Neuronal stem cell (in vitro differentiated cells): ENCODE data around the gene YARS1.

Experiments
- DNase-seq: peaks from one replicate; pipeline ENCODE4 v3.0.0-alpha.2; 2013; ENCODE audit warnings: low spot score
- H2AFZ ChIP-seq: one replicate; pipeline ENCODE4 v1.6.1; 2013; ENCODE audit warnings: mild to moderate bottlenecking, low read length, inconsistent platforms
- H2AK5ac ChIP-seq: 2 replicates; pipeline ENCODE4 v1.6.1; 2013; ENCODE audit warnings: low read depth, mild to moderate bottlenecking, inconsistent platforms, low read length, moderate library complexity, mixed read lengths
- H2BK120ac ChIP-seq: 2 replicates; pipeline ENCODE4 v1.6.1; 2013; ENCODE audit warnings: low read depth, mild to moderate bottlenecking, inconsistent platforms, low read length, moderate library complexity, mixed read lengths
- H2BK12ac ChIP-seq: one replicate; pipeline ENCODE4 v1.6.1; 2013; ENCODE audit warnings: low read length, inconsistent platforms
- H2BK15ac ChIP-seq: 2 replicates; pipeline ENCODE4 v1.6.1; 2013; ENCODE audit warnings: mild to moderate bottlenecking, low read length, inconsistent platforms, mixed read lengths
- H2BK5ac ChIP-seq: one replicate; pipeline ENCODE4 v1.6.1; 2013; ENCODE audit warnings: inconsistent platforms, mild to moderate bottlenecking, low read length, moderate library complexity
- H3K14ac ChIP-seq: one replicate; pipeline ENCODE4 v1.6.1; 2013; ENCODE audit warnings: low read length, inconsistent platforms
- H3K18ac ChIP-seq: 2 replicates; pipeline ENCODE4 v1.6.1; 2013; ENCODE audit warnings: low read length, inconsistent platforms
- H3K23ac ChIP-seq: 2 replicates; pipeline ENCODE4 v1.6.1; 2013; ENCODE audit warnings: low read depth, mild to moderate bottlenecking, mixed read lengths, low read length, inconsistent platforms; ENCODE audit not compliant: poor library complexity
- H3K27ac ChIP-seq: replicated peaks from 3 replicates; pipeline ENCODE4 v1.5.1; 2013; ENCODE audit warnings: low read length, inconsistent platforms
- H3K27me3 ChIP-seq, 3 experiments: 2 replicates each; pipeline ENCODE4 v1.6.1; 2013; ENCODE audit warnings: low read length in 3 of 3, mild to moderate bottlenecking in 2 of 3, inconsistent platforms in 1 of 3, low read depth in 1 of 3, mixed read lengths in 1 of 3, moderate library complexity in 1 of 3; ENCODE audit not compliant: control insufficient read depth in 3 of 3, insufficient read depth in 3 of 3
- H3K36me3 ChIP-seq, 2 donors: replicated peaks in 1 of 2; 2 replicates each; pipeline ENCODE4 v1.6.1; 2013; ENCODE audit warnings: low read length in 2 of 2; ENCODE audit not compliant: control insufficient read depth in 2 of 2, insufficient read depth in 2 of 2
- H3K4ac ChIP-seq: 2 replicates; pipeline ENCODE4 v1.6.1; 2013; ENCODE audit warnings: inconsistent platforms, mild to moderate bottlenecking, low read length, moderate library complexity
- H3K4me1 ChIP-seq, 2 donors: 1 replicate in 1 of 2; 2 replicates in 1 of 2; pipeline ENCODE4 v1.6.1; 2013; ENCODE audit warnings: low read length in 2 of 2, low read depth in 1 of 2; ENCODE audit not compliant: control insufficient read depth in 2 of 2, insufficient read depth in 1 of 2
- H3K4me2 ChIP-seq: one replicate; pipeline ENCODE4 v1.6.1; 2013; ENCODE audit warnings: mild to moderate bottlenecking, low read length, inconsistent platforms; ENCODE audit not compliant: insufficient read depth, poor library complexity, severe bottlenecking
- H3K4me3 ChIP-seq, 2 donors: 2 replicates each; pipeline ENCODE4 v1.5.1; 2013; ENCODE audit warnings: low read length in 2 of 2, mild to moderate bottlenecking in 2 of 2, inconsistent platforms in 1 of 2, moderate library complexity in 1 of 2
- H3K79me1 ChIP-seq: one replicate; pipeline ENCODE4 v1.6.1; 2013; ENCODE audit warnings: low read depth, mild to moderate bottlenecking, inconsistent platforms, low read length, moderate library complexity
- H3K9ac ChIP-seq: one replicate; pipeline ENCODE4 v1.6.1; 2013; ENCODE audit warnings: mild to moderate bottlenecking, low read depth, low read length, inconsistent platforms; ENCODE audit not compliant: poor library complexity
- H3K9me3 ChIP-seq, 2 donors: replicated peaks in 1 of 2; 2 replicates each; pipeline versions ENCODE3 to v1.6.1; 2013; ENCODE audit warnings: low read length in 2 of 2, mild to moderate bottlenecking in 2 of 2, inconsistent platforms in 1 of 2, low read depth in 1 of 2, mixed read lengths in 1 of 2, moderate library complexity in 1 of 2; ENCODE audit not compliant: control insufficient read depth in 2 of 2, insufficient read depth in 1 of 2
- H4K8ac ChIP-seq: one replicate; pipeline ENCODE4 v1.6.1; 2013; ENCODE audit warnings: low read depth, mild to moderate bottlenecking, inconsistent platforms, low read length, moderate library complexity
- H4K91ac ChIP-seq: one replicate; pipeline ENCODE4 v1.6.1; 2013; ENCODE audit warnings: low read length, low read depth, mild to moderate bottlenecking, inconsistent platforms; ENCODE audit not compliant: poor library complexity
- WGBS, 2 donors: extraction: QIAGEN DNeasy Blood & Tissue Kit; methylation state at CpG; one replicate each; pipeline ENCODE4 v1.1.7; 2013; ENCODE audit warnings: missing lambda C conversion rate in 2 of 2, mixed read lengths in 1 of 2; ENCODE audit not compliant: insufficient read length in 2 of 2, insufficient replicate concordance in 1 of 2; ENCODE audit errors: extremely low coverage in 2 of 2; 5-methylcytosine and 5-hydroxymethylcytosine counted together

YARS1 gene

GRCh38 chr1:32786856-32787255, 30.3 kb downstream of the YARS1 start:
- DNase-seq: no peak
- Histone ChIP-seq H3K4ac (no peak overlapping the region), H2AFZ (no peak overlapping the region), H3K23ac (no peak overlapping the region), H3K36me3 (peaks cover 31 to 95% of the 10 kb centered on the region in 2 donors), H2BK5ac (no peak overlapping the region), H2BK15ac (no peak overlapping the region), H4K8ac (no peak overlapping the region), H2BK120ac (no peak overlapping the region), H3K14ac (no peak overlapping the region), H3K27ac (no peak overlapping the region), H3K79me1 (no peaks in the 10 kb centered on the region), H2AK5ac (no peak overlapping the region), H4K91ac (no peak overlapping the region), H3K9me3 (no peaks in the 10 kb centered on the region), H3K4me1 (no peaks in the 10 kb centered on the region), H3K27me3 (no peaks in the 10 kb centered on the region), H3K4me3 (no peak overlapping the region), H3K9ac (no peak overlapping the region), H2BK12ac (no peak overlapping the region), H3K4me2 (no peak overlapping the region), H3K18ac (no peak overlapping the region)
- no CpG with 5 or more reads among the region's 4 CpGs for whole genome bisulfite sequencing, 2 donors

GRCh38 chr1:32784817-32785216, 32.3 kb downstream of the YARS1 start:
- Histone ChIP-seq H3K9me3 (no peaks in the 10 kb centered on the region), H2BK120ac (no peak overlapping the region), H2BK15ac (no peak overlapping the region), H2BK5ac (no peak overlapping the region), H4K91ac (no peak overlapping the region), H3K14ac (no peak overlapping the region), H3K4me2 (no peak overlapping the region), H2BK12ac (no peak overlapping the region), H3K4me3 (no peak overlapping the region), H3K79me1 (no peaks in the 10 kb centered on the region), H3K9ac (no peak overlapping the region), H2AFZ (no peak overlapping the region), H3K4me1 (no peaks in the 10 kb centered on the region), H3K36me3 (peaks cover 41 to 97% of the 10 kb centered on the region in 2 donors), H3K18ac (no peak overlapping the region), H4K8ac (no peak overlapping the region), H3K4ac (no peak overlapping the region), H2AK5ac (no peak overlapping the region), H3K23ac (no peak overlapping the region), H3K27me3 (no peaks in the 10 kb centered on the region), H3K27ac (no peak overlapping the region)
- DNase-seq: no peak
- WGBS, 2 donors: no CpG with 5 or more reads among the region's 3 CpGs

DNA sequence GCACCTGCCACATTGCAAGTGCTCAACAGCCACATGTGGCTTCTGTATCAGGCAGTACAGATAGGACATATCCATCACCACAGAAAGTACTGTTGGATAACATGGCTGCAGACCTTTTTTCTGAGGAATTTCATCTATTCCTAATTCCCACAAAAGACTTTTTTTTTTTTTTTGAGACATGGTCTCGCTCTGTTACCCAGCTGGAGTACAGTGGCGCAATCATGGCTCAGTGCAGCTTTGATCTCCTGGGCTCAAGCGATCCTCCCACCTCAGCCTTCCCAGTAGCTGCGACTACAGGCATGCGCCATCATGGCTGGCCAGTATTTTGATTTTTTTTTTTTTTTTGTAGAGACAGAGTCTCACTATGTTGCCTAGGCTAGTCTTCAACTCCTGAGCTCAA, 33.3 kb downstream of the YARS1 start:
- WGBS, 2 donors: no CpG with 5 or more reads among the region's 5 CpGs
- H2BK15ac ChIP-seq: no peak overlapping the region
- no peak overlapping the region for H2AFZ ChIP-seq
- H4K8ac ChIP-seq: no peak overlapping the region
- no peaks in the 10 kb centered on the region for H3K4me1 ChIP-seq
- no peak for DNase-seq
- H2BK120ac ChIP-seq: no peak overlapping the region
- no peaks in the 10 kb centered on the region for H3K79me1 ChIP-seq
- H3K36me3 ChIP-seq: peaks cover 50 to 99% of the 10 kb centered on the region in 2 donors
- no peak overlapping the region for H2BK5ac ChIP-seq
- no peak overlapping the region for H3K27ac ChIP-seq
- no peak overlapping the region for H4K91ac ChIP-seq
- no peak overlapping the region for H3K4me3 ChIP-seq
- H3K9me3 ChIP-seq: no peaks in the 10 kb centered on the region
- no peak overlapping the region for H3K14ac ChIP-seq
- no peaks in the 10 kb centered on the region for H3K27me3 ChIP-seq
- no peak overlapping the region for H3K4me2 ChIP-seq
- H3K18ac ChIP-seq: no peak overlapping the region
- H3K4ac ChIP-seq: no peak overlapping the region
- no peak overlapping the region for H2BK12ac ChIP-seq
- no peak overlapping the region for H3K9ac ChIP-seq
- H3K23ac ChIP-seq: no peak overlapping the region
- H2AK5ac ChIP-seq: no peak overlapping the region

GRCh38 chr1:32782086-32782485, 35.1 kb downstream of the YARS1 start:
- Histone ChIP-seq H2BK15ac (no peak overlapping the region), H2AK5ac (no peak overlapping the region), H3K79me1 (no peaks in the 10 kb centered on the region), H2BK5ac (no peak overlapping the region), H2AFZ (no peak overlapping the region), H2BK12ac (no peak overlapping the region), H3K27ac (no peak overlapping the region), H4K8ac (no peak overlapping the region), H3K36me3 (peaks cover 46 to 96% of the 10 kb centered on the region in 2 donors), H4K91ac (no peak overlapping the region), H3K18ac (no peak overlapping the region), H3K4me2 (no peak overlapping the region), H3K4me3 (no peak overlapping the region), H3K23ac (no peak overlapping the region), H2BK120ac (no peak overlapping the region), H3K14ac (no peak overlapping the region), H3K9ac (no peak overlapping the region), H3K9me3 (no peaks in the 10 kb centered on the region), H3K4me1 (no peaks in the 10 kb centered on the region), H3K27me3 (no peaks in the 10 kb centered on the region), H3K4ac (no peak overlapping the region)
- no peak for DNase-seq
- WGBS, 2 donors: no CpG with 5 or more reads among the region's 5 CpGs
